HL-60 (cell line): ENCODE data around the gene SPRTN.

ENCODE experiments used
- CTCF ChIP-seq: IDR thresholded peaks from one replicate; pipeline ENCODE4 v1.5.1; 2011; ENCODE audit warnings: low read length, control low read depth, inconsistent platforms; ENCODE audit not compliant: insufficient read depth
- POLR2AphosphoS5 ChIP-seq: IDR thresholded peaks from 2 replicates; pipeline ENCODE4 v1.6.1; 2012; ENCODE audit warnings: low read depth
- REST ChIP-seq: IDR thresholded peaks from 2 replicates; pipeline ENCODE4 v1.6.1; 2012; ENCODE audit warnings: low read depth; ENCODE audit not compliant: insufficient replicate concordance
- SPI1 ChIP-seq: IDR thresholded peaks from 2 replicates; pipeline ENCODE4 v1.6.1; 2012; ENCODE audit warnings: low read depth, mild to moderate bottlenecking, borderline replicate concordance

GRCh38 chr1:231337472-231338269 lies 422 bp upstream of the SPRTN start, which contains the start of gene EXOC8:
- TF ChIP-seq REST (peak; percentile 55), CTCF (no peak), SPI1 (peak; percentile 84; the same call in 1 of the 2 replicates), POLR2AphosphoS5 (no peak; the same call in 1 of the 2 replicates)
